PC-3 (cell line): ENCODE data around the gene EMD.

Source experiments
- CTCF ChIP-seq: fragments of 300-600 bp; sonication (generic); conservative IDR thresholded peaks from 2 replicates; pipeline ENCODE4 v1.5.1; 2017; ENCODE audit warnings: antibody characterized with exemption, low read depth, mild to moderate bottlenecking, low read length
- EZH2 ChIP-seq: fragments of 300-600 bp; sonication (generic); IDR thresholded peaks from one replicate; pipeline ENCODE4 v1.6.1; 2017; ENCODE audit warnings: antibody characterized with exemption, mild to moderate bottlenecking, low read length; ENCODE audit not compliant: unreplicated experiment
- EZH2phosphoT487 ChIP-seq: fragments of 300-600 bp; sonication (generic); IDR thresholded peaks from 2 replicates; pipeline ENCODE4 v1.6.1; 2018; ENCODE audit warnings: mild to moderate bottlenecking, antibody characterized with exemption, low read length, borderline replicate concordance

DNA sequence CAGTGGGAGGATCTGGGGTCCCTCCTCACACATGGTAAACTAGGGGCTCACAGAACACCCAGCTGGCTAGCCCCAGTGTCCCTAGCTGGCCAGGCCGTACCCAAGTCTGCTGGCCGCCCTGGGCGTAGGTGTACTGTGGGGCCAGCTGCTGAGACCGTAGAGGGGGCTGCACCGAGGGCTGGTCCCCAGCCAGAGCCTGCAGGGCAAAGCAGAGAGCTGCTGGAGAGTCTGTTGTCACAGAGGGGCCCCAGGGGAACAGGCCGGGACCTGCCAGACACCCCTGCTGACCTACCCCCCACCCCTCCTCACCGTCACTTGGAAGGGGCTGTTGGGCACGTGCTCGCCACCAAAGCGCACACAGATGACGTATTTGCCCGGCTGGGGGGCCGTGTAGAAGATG is 24.6 kb upstream of the EMD start:
- TF ChIP-seq EZH2 = no peak
- TF ChIP-seq CTCF = no peak
- TF ChIP-seq EZH2phosphoT487 = no peak
